CD14-positive monocyte (primary cell): ENCODE measurements around the gene TBC1D10A. TPM values are rescaled to one million over a fixed set of nuclear protein-coding genes. Genes with fewer than 3 reads are reported as not detected.

ENCODE experiments used
- DNase-seq, 3 donors: peaks; one replicate each; pipeline ENCODE4 v3.0.0-alpha.2; 2011 to 2022
- H2AFZ ChIP-seq: 2 replicates; pipeline ENCODE4 v1.6.0; 2012; ENCODE audit warnings: mild to moderate bottlenecking, low read depth, low read length, inconsistent platforms; ENCODE audit not compliant: insufficient read depth, poor library complexity, severe bottlenecking
- H3K27ac ChIP-seq, 2 donors: 1 replicate in 1 of 2; 2 replicates in 1 of 2; pipeline ENCODE4 v1.5.1; 2012 to 2013; ENCODE audit warnings: low read length in 2 of 2, control low read depth in 1 of 2, inconsistent platforms in 1 of 2, low read depth in 1 of 2, mild to moderate bottlenecking in 1 of 2
- H3K27me3 ChIP-seq, 2 donors: one replicate each; pipeline versions ENCODE4 v1.6.0 to v1.6.1; 2011 to 2013; ENCODE audit warnings: low read length in 2 of 2; ENCODE audit not compliant: control insufficient read depth in 2 of 2, insufficient read depth in 2 of 2
- H3K36me3 ChIP-seq, 2 donors: replicated peaks in 1 of 2; 1 replicate in 1 of 2; 2 replicates in 1 of 2; pipeline versions ENCODE4 v1.5.1 to v1.6.1; 2012 to 2013; ENCODE audit warnings: low read length in 2 of 2, control low read depth in 1 of 2, inconsistent platforms in 1 of 2, mild to moderate bottlenecking in 1 of 2; ENCODE audit not compliant: insufficient read depth in 2 of 2, control insufficient read depth in 1 of 2
- H3K4me1 ChIP-seq, 2 donors: 1 replicate in 1 of 2; 2 replicates in 1 of 2; pipeline versions ENCODE4 v1.5.1 to v1.6.1; 2012 to 2013; ENCODE audit warnings: low read length in 2 of 2, control low read depth in 1 of 2, inconsistent platforms in 1 of 2, mild to moderate bottlenecking in 1 of 2, moderate library complexity in 1 of 2; ENCODE audit not compliant: insufficient read depth in 2 of 2, control insufficient read depth in 1 of 2
- H3K4me2 ChIP-seq: replicated peaks from 2 replicates; pipeline ENCODE3; 2012; ENCODE audit warnings: low read length, moderate library complexity, mild to moderate bottlenecking; ENCODE audit not compliant: poor library complexity, severe bottlenecking; ENCODE audit errors: extremely low read depth
- H3K4me3 ChIP-seq, 3 experiments: fragments of 200-600 bp in 1 of 3; sonication (generic) in 1 of 3; replicated peaks in 1 of 3; 1 replicate in 2 of 3; 2 replicates in 1 of 3; pipeline ENCODE4 v1.5.1; 2011 to 2013; ENCODE audit warnings: low read length in 3 of 3, mild to moderate bottlenecking in 3 of 3, control low read depth in 2 of 3, low read depth in 2 of 3, inconsistent platforms in 1 of 3, moderate library complexity in 1 of 3
- H3K79me2 ChIP-seq: 2 replicates; pipeline ENCODE4 v1.6.0; 2012; ENCODE audit warnings: mild to moderate bottlenecking, control low read depth, inconsistent platforms, low read length, moderate library complexity; ENCODE audit not compliant: insufficient read depth
- H3K9ac ChIP-seq: 2 replicates; pipeline ENCODE4 v1.6.0; 2017; ENCODE audit warnings: low read length, mild to moderate bottlenecking; ENCODE audit not compliant: insufficient read depth, poor library complexity, severe bottlenecking
- H3K9me3 ChIP-seq, 2 donors: replicated peaks in 1 of 2; 1 replicate in 1 of 2; 2 replicates in 1 of 2; pipeline versions ENCODE4 v1.5.1 to v1.6.1; 2012 to 2013; ENCODE audit warnings: low read length in 2 of 2, control low read depth in 1 of 2; ENCODE audit not compliant: control insufficient read depth in 1 of 2, insufficient read depth in 1 of 2
- H4K20me1 ChIP-seq: 2 replicates; pipeline ENCODE4 v1.6.0; 2012; ENCODE audit warnings: mild to moderate bottlenecking, low read length, control low read depth, moderate library complexity; ENCODE audit not compliant: insufficient read depth
- H3K27ac Mint-ChIP-seq, 7 donors: one replicate each; pipeline ENCODE4 v1.8.0; 2020; ENCODE audit warnings: mild to moderate bottlenecking in 7 of 7, mixed read lengths in 7 of 7, moderate library complexity in 6 of 7, inconsistent platforms in 2 of 7
- H3K27me3 Mint-ChIP-seq, 3 donors: one replicate each; pipeline ENCODE4 v1.8.0; 2021 to 2022; ENCODE audit warnings: low read depth in 3 of 3, mild to moderate bottlenecking in 3 of 3, mixed read lengths in 3 of 3, moderate library complexity in 3 of 3, inconsistent platforms in 1 of 3
- H3K36me3 Mint-ChIP-seq, 2 donors: one replicate each; pipeline ENCODE4 v1.8.0; 2020; ENCODE audit warnings: mixed read lengths in 2 of 2, inconsistent platforms in 1 of 2, mild to moderate bottlenecking in 1 of 2
- H3K4me1 Mint-ChIP-seq: one replicate; pipeline ENCODE4 v1.8.0; 2020; ENCODE audit warnings: mild to moderate bottlenecking, mixed read lengths
- H3K4me3 Mint-ChIP-seq, 2 donors: one replicate each; pipeline ENCODE4 v1.8.0; 2020; ENCODE audit warnings: mild to moderate bottlenecking in 2 of 2, mixed read lengths in 2 of 2, moderate library complexity in 1 of 2
- H3K9me3 Mint-ChIP-seq, 7 donors: one replicate each; pipeline ENCODE4 v1.8.0; 2020 to 2022; ENCODE audit warnings: mixed read lengths in 7 of 7, mild to moderate bottlenecking in 6 of 7, moderate library complexity in 6 of 7, inconsistent platforms in 2 of 7
- CTCF ChIP-seq: fragments of 200-600 bp; IDR thresholded peaks from one replicate; pipeline ENCODE4 v1.8.0; 2022; ENCODE audit warnings: antibody characterized with exemption, mild to moderate bottlenecking
- WGBS: methylation state at CpG from one replicate; pipeline ENCODE4 v1.1.5; 2013; ENCODE audit warnings: missing lambda C conversion rate; ENCODE audit not compliant: insufficient coverage; 5-methylcytosine and 5-hydroxymethylcytosine counted together
- intact Hi-C, 2 donors: fragments of 100-400 bp; cut with micrococcal nuclease; formaldehyde crosslinking; loops; one replicate each; pipeline versions ENCODE4 v1.15.0 to v1.15.1; 2023
- polyA plus RNA-seq, 3 donors: library from polyadenylated mRNA; depleted of rRNA in 1 of 3; unstranded in 2 of 3; stranded (reverse) in 1 of 3; fragments of 300-500 nt in 2 of 3; fragments of >200 nt in 1 of 3; fragmentation: Illumina TruSeq in 2 of 3; gene quantifications; 1 replicate in 2 of 3; 2 replicates in 1 of 3; pipeline ENCODE4 v1.2.3, GENCODE V29; 2012 to 2021

Gene TBC1D10A
- polyA plus RNA-seq, 3 donors: 13.4 to 38.3 (median 21.8) TPM

DNA sequence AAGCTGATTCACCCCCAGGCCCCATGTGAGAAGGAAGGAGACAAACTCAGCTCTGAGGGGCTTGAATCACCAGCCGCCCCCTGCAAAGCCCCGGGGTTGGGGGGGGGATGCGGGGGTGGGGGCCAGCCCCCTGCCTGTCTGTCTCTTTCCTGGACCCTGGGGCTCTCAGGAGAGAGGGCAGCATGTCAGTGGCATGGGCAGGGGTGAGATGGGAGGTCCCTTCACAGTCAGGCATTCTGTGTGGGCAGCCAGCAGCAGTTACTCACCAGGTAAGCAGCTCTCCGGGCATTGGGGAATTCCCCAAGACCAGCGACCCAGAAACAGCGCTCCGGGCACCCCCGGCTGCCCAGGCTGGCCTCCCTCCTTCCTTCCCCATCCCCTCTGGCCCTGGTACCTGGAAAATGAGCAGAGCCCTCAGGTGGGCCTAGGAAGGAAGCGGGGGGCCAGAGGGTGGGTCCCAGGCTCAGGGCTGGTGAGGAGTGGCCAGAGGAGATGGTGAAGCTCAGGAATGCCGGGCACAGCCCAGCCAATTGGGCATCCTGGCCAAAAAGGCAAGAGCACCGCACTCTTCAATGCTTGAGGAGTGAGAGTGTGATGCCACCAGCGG lies 76.0 kb downstream of the TBC1D10A start:
- H3K4me1 ChIP-seq: peaks cover 18 to 34% of the 10 kb centered on the region in 2 donors
- DNase-seq: no peak

DNA sequence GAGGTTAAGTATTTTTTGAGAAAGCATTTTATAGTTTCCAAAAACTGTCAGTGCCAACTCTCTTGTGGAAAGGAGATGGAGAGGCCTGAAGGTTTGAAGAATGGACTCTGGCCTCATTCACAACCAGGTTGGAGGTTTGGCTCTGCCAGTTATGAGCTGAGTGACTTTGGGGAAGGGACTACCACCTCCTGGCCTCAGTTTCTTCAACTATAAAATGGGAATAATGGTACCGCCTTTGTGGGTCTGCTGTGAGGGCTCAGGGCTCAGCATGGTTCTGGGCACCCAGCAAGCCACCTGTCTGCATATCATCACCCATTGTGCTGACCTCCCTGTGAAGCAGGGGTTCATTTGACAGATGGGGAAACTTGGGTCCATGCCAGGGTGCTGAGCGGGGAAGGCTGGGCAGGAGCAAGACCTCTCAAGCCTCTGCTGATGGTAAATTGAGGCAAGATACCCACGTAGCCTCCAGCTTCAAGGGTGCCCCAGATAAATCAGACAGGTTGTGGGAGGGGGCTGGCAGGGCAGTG lies 76.6 kb downstream of the TBC1D10A start:
- Histone ChIP-seq H3K79me2 (no peaks in the 10 kb centered on the region), H3K36me3 (no peaks in the 10 kb centered on the region)
- no CpG with 5 or more reads among the region's 3 CpGs for WGBS

More for the DNA sequence above, 76.0 kb downstream of the TBC1D10A start:
- Histone ChIP-seq H3K4me3 (no peak overlapping the region), H3K79me2 (no peaks in the 10 kb centered on the region), H2AFZ (no peak overlapping the region), H3K9me3 (peaks cover 0 to 5% of the 10 kb centered on the region in 2 donors), H3K27me3 (peaks cover 10 to 30% of the 10 kb centered on the region in 2 donors), H3K4me2 (no peak overlapping the region), H3K36me3 (no peaks in the 10 kb centered on the region), H4K20me1 (no peaks in the 10 kb centered on the region), H3K9ac (no peak overlapping the region), H3K27ac (no peak overlapping the region)
- no peak overlapping the region for H3K4me3 Mint-ChIP-seq
- H3K36me3 Mint-ChIP-seq: peaks cover 0 to 2% of the 10 kb centered on the region in 2 donors
- no peak overlapping the region for H3K27ac Mint-ChIP-seq
- intact Hi-C loops: no loop called here
- no peak for TF ChIP-seq CTCF
- H3K27me3 Mint-ChIP-seq: peaks cover 32 to 41% (median 33%) of the 10 kb centered on the region in 3 donors
- H3K9me3 Mint-ChIP-seq: peaks cover 0 to 5% (median 0%) of the 10 kb centered on the region in 7 donors
- H3K4me1 Mint-ChIP-seq: peaks cover 38% of the 10 kb centered on the region
- 89% methylated on average over 7 of the region's 12 CpGs for WGBS

More for the DNA sequence above, 76.6 kb downstream of the TBC1D10A start:
- peaks cover 13 to 36% of the 10 kb centered on the region in 2 donors for H3K27me3 ChIP-seq
- H3K27ac ChIP-seq: no peak overlapping the region
- Mint-ChIP-seq H3K9me3 (peaks cover 0 to 5% (median 0%) of the 10 kb centered on the region in 7 donors), H3K27ac (no peak overlapping the region), H3K27me3 (peaks cover 37 to 46% (median 40%) of the 10 kb centered on the region in 3 donors), H3K36me3 (peaks cover 0 to 2% of the 10 kb centered on the region in 2 donors), H3K4me3 (no peak overlapping the region), H3K4me1 (peaks cover 42% of the 10 kb centered on the region)
- intact Hi-C loops: no loop called here
- peaks cover 0 to 5% of the 10 kb centered on the region in 2 donors for H3K9me3 ChIP-seq
- H4K20me1 ChIP-seq: no peaks in the 10 kb centered on the region
- H2AFZ ChIP-seq: no peak overlapping the region
- H3K4me3 ChIP-seq: no peak overlapping the region
- H3K4me2 ChIP-seq: no peak overlapping the region
- no peak for TF ChIP-seq CTCF
- DNase-seq: no peak
- peaks cover 21 to 36% of the 10 kb centered on the region in 2 donors for H3K4me1 ChIP-seq
- no peak overlapping the region for H3K9ac ChIP-seq
